Activated naive CD4-positive, alpha-beta T cell treated with anti-CD3 and anti-CD28 coated beads, Interleukin-2, amount 50 U/mL, for 72 hours (primary cell): ENCODE results near the gene VWA1. TPM values are rescaled to one million over a fixed set of nuclear protein-coding genes. Genes with fewer than 3 reads are reported as not detected.
A peak's percentile ranks its signal among the peaks of the same experiment; 100 is the strongest.
"Not testable (repeated sequence)": the region's sequence is repeated elsewhere in the genome, so short reads cannot be mapped to it uniquely, and the experiment has no call there.

Experiments used
- ATAC-seq, 2 donors: fragments of 150-1000 bp; cut with Tn5 transposase; 2 replicates each; pipeline ENCODE4 v1.10.0; 2021; ENCODE audit warnings: mild to moderate bottlenecking in 2 of 2, moderate library complexity in 2 of 2
- DNase-seq, 2 donors: peaks; one replicate each; pipeline ENCODE4 v3.0.0; 2021 to 2022; ENCODE audit warnings: low spot score in 2 of 2
- H3K27ac Mint-ChIP-seq, 2 donors: one replicate each; pipeline ENCODE4 v1.8.0; 2022; ENCODE audit warnings: mild to moderate bottlenecking in 2 of 2, mixed read lengths in 2 of 2
- H3K36me3 Mint-ChIP-seq, 2 donors: one replicate each; pipeline ENCODE4 v1.8.0; 2022; ENCODE audit warnings: mixed read lengths in 2 of 2
- H3K9me3 Mint-ChIP-seq, 2 donors: one replicate each; pipeline ENCODE4 v1.8.0; 2022; ENCODE audit warnings: mixed read lengths in 2 of 2
- total RNA-seq, 2 donors: library from RNA; stranded (reverse); gene quantifications; one replicate each; pipeline ENCODE4 v1.2.3, GENCODE V29; 2022

Gene VWA1
- total RNA-seq, 2 donors from 2014 or later: 0.59 to 6.9 TPM

GRCh38 chr1:1400576-1401456 is 34.7 kb upstream of the VWA1 start:
- peaks cover 36 to 51% of the 10 kb centered on the region in 2 donors for H3K36me3 Mint-ChIP-seq
- H3K9me3 Mint-ChIP-seq: no peaks in the 10 kb centered on the region
- H3K27ac Mint-ChIP-seq: peak overlapping the region; percentile 88 to 95
- ATAC-seq (no peak), DNase-seq (no peak)

- Mint-ChIP-seq H3K36me3 (peaks cover 43 to 58% of the 10 kb centered on the region in 2 donors), H3K27ac (peak overlapping the region; percentile 88 to 95), H3K9me3 (no peaks in the 10 kb centered on the region)
- no peak for DNase-seq
- no peak for ATAC-seq
Observed at GRCh38 chr1:1401457-1402010, 34.0 kb upstream of the VWA1 start.

GRCh38 chr1:1402072-1402900 is 33.2 kb upstream of the VWA1 start:
- Mint-ChIP-seq H3K9me3 (no peaks in the 10 kb centered on the region), H3K27ac (peak overlapping the region; percentile 85 to 95), H3K36me3 (peaks cover 43 to 59% of the 10 kb centered on the region in 2 donors)
- ATAC-seq (no peak), DNase-seq (peak in 1 of 2 donors; percentile 65)

GRCh38 chr1:1402901-1403392 is 32.5 kb upstream of the VWA1 start:
- not testable (repeated sequence) for DNase-seq, ATAC-seq, H3K9me3 Mint-ChIP-seq
- peaks cover 38 to 58% of the 10 kb centered on the region in 2 donors for H3K36me3 Mint-ChIP-seq
- peak overlapping the region; percentile 51 to 67 for H3K27ac Mint-ChIP-seq

GRCh38 chr1:1403653-1404052 is 31.8 kb upstream of the VWA1 start:
- no peak for DNase-seq
- peak overlapping the region; percentile 67 to 94 for H3K27ac Mint-ChIP-seq
- peaks cover 32 to 60% of the 10 kb centered on the region in 2 donors for H3K36me3 Mint-ChIP-seq
- ATAC-seq: no peak
- H3K9me3 Mint-ChIP-seq: no peaks in the 10 kb centered on the region

GRCh38 chr1:1406101-1406820 is 29.2 kb upstream of the VWA1 start:
- DNase-seq: no peak

GRCh38 chr1:1406821-1407635 is 28.5 kb upstream of the VWA1 start, which contains the start of gene MRPL20:
MRPL20 (minus strand) TSS chr1:1407293; CDS start chr1:1407217, 76 bp downstream.
- ATAC-seq: peak; percentile 97 to 98
- Mint-ChIP-seq H3K36me3 (peaks cover 13 to 38% of the 10 kb centered on the region in 2 donors), H3K9me3 (no peaks in the 10 kb centered on the region), H3K27ac (peak within 1 kb of the TSS; percentile 94 to 98)
- peak; percentile 94 to 97 for DNase-seq

More at GRCh38 chr1:1406101-1406820, 29.2 kb upstream of the VWA1 start:
- ATAC-seq: no peak
- peak overlapping the region; percentile 94 to 98 for H3K27ac Mint-ChIP-seq
- H3K9me3 Mint-ChIP-seq: no peaks in the 10 kb centered on the region
- H3K36me3 Mint-ChIP-seq: peaks cover 13 to 41% of the 10 kb centered on the region in 2 donors

GRCh38 chr1:1407636-1408318 is 27.7 kb upstream of the VWA1 start:
- ATAC-seq (peak; percentile 17 to 18), DNase-seq (no peak)
- Mint-ChIP-seq H3K36me3 (peaks cover 13 to 33% of the 10 kb centered on the region in 2 donors), H3K27ac (peak overlapping the region; percentile 84 to 94), H3K9me3 (no peaks in the 10 kb centered on the region)

GRCh38 chr1:1410238-1410637 is 25.3 kb upstream of the VWA1 start:
- H3K9me3 Mint-ChIP-seq, DNase-seq, H3K27ac Mint-ChIP-seq, ATAC-seq: not testable (repeated sequence)
- H3K36me3 Mint-ChIP-seq: peaks cover 12 to 23% of the 10 kb centered on the region in 2 donors

GRCh38 chr1:1411626-1412025 is 23.9 kb upstream of the VWA1 start:
- no peak for ATAC-seq
- peak overlapping the region in 1 of 2 donors; percentile 59 for H3K27ac Mint-ChIP-seq

GRCh38 chr1:1412311-1412902 is 23.1 kb upstream of the VWA1 start:
- H3K27ac Mint-ChIP-seq, DNase-seq, H3K36me3 Mint-ChIP-seq, H3K9me3 Mint-ChIP-seq: not testable (repeated sequence)
- ATAC-seq: peak in 1 of 2 donors; percentile 55

More at GRCh38 chr1:1411626-1412025, 23.9 kb upstream of the VWA1 start:
- DNase-seq: no peak
- no peaks in the 10 kb centered on the region for H3K9me3 Mint-ChIP-seq
- H3K36me3 Mint-ChIP-seq: peaks cover 0 to 10% of the 10 kb centered on the region in 2 donors

- H3K9me3 Mint-ChIP-seq: no peaks in the 10 kb centered on the region
- ATAC-seq (no peak), DNase-seq (no peak)
- no peak overlapping the region for H3K27ac Mint-ChIP-seq
- no peaks in the 10 kb centered on the region for H3K36me3 Mint-ChIP-seq
Observed at GRCh38 chr1:1415751-1416150, 19.7 kb upstream of the VWA1 start.

GRCh38 chr1:1417396-1417795 is 18.1 kb upstream of the VWA1 start:
- not testable (repeated sequence) for DNase-seq, H3K36me3 Mint-ChIP-seq, H3K9me3 Mint-ChIP-seq, ATAC-seq
- H3K27ac Mint-ChIP-seq: peak overlapping the region in 1 of 2 donors; percentile 78

- H3K27ac Mint-ChIP-seq: peak overlapping the region in 1 of 2 donors; percentile 62
- H3K36me3 Mint-ChIP-seq, H3K9me3 Mint-ChIP-seq, DNase-seq: not testable (repeated sequence)
- ATAC-seq: peak in 1 of 2 donors; percentile 58
Observed at GRCh38 chr1:1417825-1418463, 17.5 kb upstream of the VWA1 start.
